K562 treated with DMSO at 1 percent for 48 hours (cell line): ENCODE data around the gene EBLN1. TPM values are rescaled to one million over a fixed set of nuclear protein-coding genes. Genes with fewer than 3 reads are reported as not detected.

Source experiments
- total RNA-seq: library from RNA; unstranded; fragments of 300-600 nt; gene quantifications from 2 replicates; pipeline ENCODE4 v1.2.3, GENCODE V29; 2022; ENCODE audit warnings: low replicate concordance; ENCODE audit errors: extremely low read depth

The EBLN1 gene
- total RNA-seq, result not detected in 2 replicates

GRCh38 chr10:22217842-22218241 lies at the start of gene EBLN1:
Gene EBLN1, minus strand, starts transcription at chr10:22218015. Its CDS starts 8,032 bp downstream, at chr10:22209983.

Other genes starting within 250 kb of the EBLN1 start
- not detected in 2 replicates for gene DNAJC1, start 214.3 kb downstream of the EBLN1 start, total RNA-seq
- gene COMMD3, start 98.4 kb upstream of the EBLN1 start, total RNA-seq, result not detected in 2 replicates
- not detected in 2 replicates for gene BMI1, start 103.1 kb upstream of the EBLN1 start, total RNA-seq
- not detected in 2 replicates for gene SPAG6, start 127.5 kb upstream of the EBLN1 start, total RNA-seq